Pulmonary artery endothelial cell (primary cell): Measurements from ENCODE around the gene LIPT1. TPM values are rescaled to one million over a fixed set of nuclear protein-coding genes. Genes with fewer than 3 reads are reported as not detected.
A peak's percentile ranks its signal among the peaks of the same experiment; 100 is the strongest.
"Not testable (repeated sequence)": the region's sequence is repeated elsewhere in the genome, so short reads cannot be mapped to it uniquely, and the experiment has no call there.

ENCODE experiments used
- DNase-seq: peaks from one replicate; pipeline ENCODE4 v3.0.0-alpha.2; 2011; ENCODE audit warnings: low read depth, low spot score
- total RNA-seq: library from RNA; depleted of rRNA; stranded (reverse); fragments of >200 nt; gene quantifications from 2 replicates; pipeline ENCODE4 v1.2.3, GENCODE V29; 2014

Gene LIPT1
- total RNA-seq: 4.8 and 9.1 TPM in 2 replicates

DNA sequence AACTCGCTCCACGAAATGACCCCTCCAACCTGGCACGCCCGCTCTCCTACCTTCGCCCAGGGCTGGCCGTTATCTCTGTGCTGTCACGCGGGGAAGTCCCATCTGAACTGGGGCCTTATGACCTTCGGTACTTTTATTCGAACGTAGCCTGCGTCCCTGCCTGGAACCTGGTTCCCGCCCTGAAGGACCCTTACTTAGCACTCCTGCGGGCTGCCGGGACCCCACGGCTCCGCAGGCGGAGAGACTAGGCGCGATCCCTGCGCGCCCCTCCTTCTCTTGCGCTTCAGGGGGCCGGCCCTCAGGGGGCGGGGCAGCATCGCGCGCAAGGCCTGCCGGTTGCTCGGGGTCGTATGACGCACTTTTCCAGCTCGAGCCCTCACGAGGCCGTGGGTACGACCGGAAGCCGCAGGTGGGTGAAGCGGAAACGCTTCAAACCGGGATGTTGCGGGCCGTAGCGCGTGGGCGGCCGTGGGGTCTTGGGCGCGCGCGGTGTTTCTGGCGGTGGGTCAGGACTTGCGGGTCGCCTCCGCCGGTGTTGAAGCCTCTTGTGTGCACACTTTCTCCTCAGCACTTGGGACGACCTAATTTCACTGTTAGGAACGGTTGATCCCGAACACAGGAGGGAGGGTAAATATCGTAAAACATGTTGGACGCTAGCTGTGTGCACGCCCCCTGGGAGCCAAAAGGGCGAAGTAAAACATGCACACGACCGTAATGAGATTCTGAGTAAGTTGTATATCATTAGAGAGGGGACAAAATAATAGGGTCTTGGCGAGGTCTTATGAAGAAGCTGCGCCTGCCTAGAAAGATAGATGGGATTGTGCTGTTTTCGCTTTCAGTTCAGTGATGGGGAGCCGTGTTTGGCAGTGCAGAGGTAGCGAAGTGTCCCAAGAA lies at the start of gene LIPT1, which contains the start of gene TSGA10:
LIPT1 (plus strand) TSS at position 325 of the 894 bp plus-strand sequence. CDS start 6,991 bp downstream, outside the sequence.
TSGA10 (minus strand) TSS at position 300 of the 894 bp plus-strand sequence. CDS start 45,503 bp downstream, outside the sequence.
- DNase-seq: peak; percentile 49

- no peak for DNase-seq
Measured at GRCh38 chr2:99106913-99107312, 47.9 kb upstream of the LIPT1 start.

- DNase-seq: no peak
Measured at GRCh38 chr2:99111236-99111635, 43.5 kb upstream of the LIPT1 start.

- DNase-seq: no peak
Measured at GRCh38 chr2:99111945-99112344, 42.8 kb upstream of the LIPT1 start.

GRCh38 chr2:99112617-99113016 lies 42.1 kb upstream of the LIPT1 start:
- DNase-seq: no peak

- no peak for DNase-seq
Measured at GRCh38 chr2:99127981-99128380, 26.8 kb upstream of the LIPT1 start.

DNA sequence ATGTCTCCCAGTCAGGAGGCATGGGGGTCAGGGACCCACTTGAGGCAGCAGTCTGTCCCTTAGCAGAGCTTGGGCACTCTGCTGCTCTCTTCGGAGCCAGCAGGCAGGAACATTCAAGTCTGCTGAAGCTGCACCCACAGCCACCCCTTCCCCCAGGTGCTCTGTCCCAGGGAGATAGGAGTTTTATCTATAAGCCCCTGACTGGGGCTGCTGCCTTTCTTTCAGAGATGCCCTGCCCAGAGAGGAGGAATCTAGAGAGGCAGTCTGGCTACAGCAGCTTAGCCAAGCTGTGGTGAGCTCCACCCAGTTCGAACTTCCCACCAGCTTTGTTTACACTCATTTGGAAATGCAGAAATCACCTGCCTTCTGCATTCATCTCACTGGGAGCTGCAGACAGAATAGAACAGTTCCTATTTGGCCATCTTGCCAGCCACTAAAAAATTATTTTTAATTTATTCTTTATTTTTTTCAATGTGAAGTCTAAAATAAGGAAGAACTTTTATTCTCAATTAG lies 19.7 kb upstream of the LIPT1 start:
- DNase-seq: not testable (repeated sequence)

DNA sequence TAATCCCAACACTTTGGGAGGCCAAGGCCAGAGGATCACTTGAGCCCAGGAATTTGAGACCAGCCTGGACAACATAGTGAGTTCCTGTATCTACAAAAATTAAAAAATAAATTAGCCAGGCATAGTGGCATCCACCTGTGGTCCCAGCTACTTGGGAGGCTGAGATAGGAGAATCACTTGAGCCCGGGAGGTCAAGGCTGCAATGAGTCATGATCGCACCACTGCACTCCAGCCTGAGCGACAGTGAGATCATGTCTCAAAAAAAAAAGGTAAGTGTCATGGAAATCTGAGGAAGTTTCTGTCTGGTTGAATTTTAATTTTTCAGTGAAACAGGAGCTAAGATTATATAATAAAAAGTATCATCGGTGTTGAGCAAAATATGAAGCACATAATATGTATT lies 15.8 kb upstream of the LIPT1 start:
- DNase-seq: no peak

GRCh38 chr2:99140056-99140859 lies 14.5 kb upstream of the LIPT1 start:
- no peak for DNase-seq

- DNase-seq: no peak
Measured at GRCh38 chr2:99140860-99141109, 14.0 kb upstream of the LIPT1 start.

DNA sequence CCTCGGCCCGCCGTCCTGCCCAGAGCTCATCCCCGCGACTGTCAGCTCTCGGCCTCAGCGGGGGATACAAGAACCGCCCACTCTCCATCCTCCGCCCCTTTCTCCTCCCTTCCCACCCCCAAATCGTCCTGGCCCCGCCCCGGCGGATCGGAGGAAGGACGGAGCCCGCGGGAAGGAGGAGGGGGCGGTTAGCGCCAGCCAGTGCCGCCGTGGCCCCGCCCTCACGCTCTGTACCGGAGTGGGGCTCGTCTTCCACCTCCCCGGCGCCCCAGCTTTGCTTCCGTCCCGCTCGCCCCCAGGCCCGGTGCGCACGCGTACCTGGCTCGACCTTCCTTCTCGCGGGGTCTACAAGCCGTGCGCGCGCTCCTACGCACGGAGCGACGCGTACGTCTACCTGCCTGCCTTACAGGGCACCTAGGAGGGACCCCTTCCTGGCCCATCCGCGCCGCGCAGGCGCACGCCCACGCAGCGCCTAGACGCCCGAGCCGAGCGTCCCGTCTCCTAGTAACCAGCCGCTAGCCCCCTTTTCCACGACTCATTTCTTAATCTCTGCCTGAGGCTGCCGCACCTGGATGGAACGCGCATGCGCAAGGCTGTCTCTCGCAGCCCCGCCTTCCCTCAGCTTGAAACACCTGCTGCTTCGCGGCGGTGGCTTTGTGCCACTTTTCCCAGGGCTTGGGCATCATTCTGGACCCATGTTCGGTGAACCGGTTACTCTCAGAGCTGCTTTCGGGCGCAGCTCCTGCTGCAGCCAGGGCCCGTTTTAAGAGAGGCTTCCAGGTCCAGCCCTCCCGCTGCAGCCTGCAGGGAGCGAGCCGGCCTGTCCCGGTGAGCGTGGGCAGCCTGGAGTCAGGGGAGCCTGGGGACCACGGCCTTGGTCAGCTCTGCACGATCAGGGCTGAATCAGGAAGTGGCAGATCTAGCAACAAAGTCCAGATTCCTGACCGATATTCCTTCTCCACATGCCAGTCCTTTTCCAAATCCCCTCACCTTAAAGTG lies 13.4 kb upstream of the LIPT1 start, which contains the start of gene C2orf15:
C2orf15 (plus strand) TSS at position 598 of the 999 bp plus-strand sequence. CDS start 8,852 bp downstream, outside the sequence.
- peak; percentile 20 for DNase-seq

DNA sequence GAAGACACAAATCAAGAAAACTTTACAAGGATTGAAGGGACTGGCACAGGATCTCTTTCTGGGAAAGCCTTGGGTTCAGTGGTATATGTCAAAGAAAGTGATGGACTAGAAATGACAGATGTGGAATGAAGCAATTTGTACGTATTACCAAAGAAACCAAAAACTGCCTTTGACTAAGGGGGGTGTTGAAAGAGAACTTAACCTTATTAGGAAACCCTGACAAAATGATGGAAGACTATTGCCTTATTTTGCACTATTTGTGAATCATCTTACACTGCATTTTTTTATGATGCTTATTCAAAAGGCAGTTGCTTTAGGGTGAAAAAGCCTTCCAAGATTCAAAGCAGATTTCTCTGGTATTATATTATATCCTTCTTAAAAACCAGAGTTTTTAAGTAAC lies 4.1 kb upstream of the LIPT1 start:
- no peak for DNase-seq

DNA sequence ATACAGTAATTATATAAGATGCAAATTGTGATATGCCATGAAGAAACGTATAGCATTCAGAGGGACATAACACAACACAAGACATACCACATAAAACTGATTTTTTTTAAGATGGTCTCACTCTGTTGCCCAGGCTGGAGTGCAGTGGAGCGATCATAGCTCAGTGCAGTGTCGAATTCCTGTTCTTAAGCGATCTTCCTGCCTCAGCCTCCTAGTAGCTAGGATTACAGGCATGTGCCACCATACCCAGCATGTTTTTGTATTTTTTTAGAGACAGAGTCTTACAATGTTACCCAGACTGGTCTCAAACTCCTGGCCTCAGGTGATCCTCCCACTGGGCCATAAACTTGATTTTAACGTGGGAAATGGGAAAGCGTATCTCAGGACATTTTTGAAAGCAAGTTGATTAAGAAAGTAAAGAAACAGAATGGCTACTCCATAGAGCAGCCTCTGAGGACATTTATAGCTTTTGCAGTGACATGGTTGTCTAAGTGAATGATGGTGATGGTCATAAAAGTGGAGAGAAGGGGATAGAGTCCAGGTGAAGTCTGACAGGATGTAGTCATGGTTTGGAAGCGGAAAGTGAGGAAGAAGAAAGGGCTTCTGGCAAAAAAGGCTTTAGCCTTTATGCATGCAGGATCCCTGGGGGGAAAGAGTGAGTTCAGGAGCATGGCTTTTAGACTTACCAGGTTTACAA lies 2.4 kb upstream of the LIPT1 start:
- no peak for DNase-seq

DNA sequence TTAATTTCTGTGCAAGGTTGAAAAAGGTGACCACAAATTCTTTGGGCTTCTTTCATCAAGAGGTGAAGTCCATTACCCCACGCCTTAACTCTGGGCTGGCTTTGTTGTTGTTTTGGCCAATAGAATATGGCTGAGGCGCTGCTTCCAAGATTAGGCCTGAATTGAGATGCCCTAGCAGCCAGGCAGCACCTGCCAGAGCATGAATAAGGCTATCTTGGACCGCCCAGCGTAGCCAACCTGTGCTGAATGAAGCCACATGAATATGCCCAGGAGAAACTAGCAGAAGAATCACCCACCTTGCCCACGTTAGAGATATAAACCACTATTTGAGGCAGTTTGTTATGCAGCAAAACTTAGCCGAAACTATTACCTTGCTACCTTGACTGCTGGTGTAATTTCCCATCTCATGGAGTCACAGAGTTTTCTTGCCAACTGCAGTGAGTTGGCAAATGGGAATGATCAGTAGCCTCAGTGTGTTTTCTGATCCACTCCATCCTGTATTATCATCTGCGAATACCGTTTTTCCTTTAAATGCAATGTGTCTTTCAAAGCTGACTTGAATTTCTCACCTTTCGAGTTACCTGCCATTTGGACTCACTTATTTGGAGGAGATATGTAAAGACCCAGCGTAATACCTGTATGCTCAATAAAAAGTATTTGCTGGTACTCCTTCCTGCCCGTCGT lies 704 bp upstream of the LIPT1 start:
- DNase-seq: no peak

DNA sequence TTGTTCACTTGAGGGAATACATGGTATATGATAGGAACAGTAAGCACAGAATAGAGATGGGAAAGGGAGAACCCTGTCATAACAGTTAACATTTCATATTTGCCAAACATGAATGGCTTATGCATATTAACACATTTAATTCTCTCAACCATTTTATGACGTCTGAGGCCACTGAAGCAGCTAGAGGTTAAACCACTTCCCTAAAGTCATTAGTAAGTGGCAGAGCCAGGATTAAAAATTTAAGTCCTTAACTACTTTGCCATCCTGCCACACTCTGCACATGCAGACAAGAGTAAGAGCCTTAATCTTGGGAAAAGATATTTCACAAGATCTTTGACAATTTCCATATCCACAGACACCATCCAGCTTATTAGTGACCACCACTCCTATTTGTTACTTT lies 2.1 kb downstream of the LIPT1 start:
- no peak for DNase-seq

DNA sequence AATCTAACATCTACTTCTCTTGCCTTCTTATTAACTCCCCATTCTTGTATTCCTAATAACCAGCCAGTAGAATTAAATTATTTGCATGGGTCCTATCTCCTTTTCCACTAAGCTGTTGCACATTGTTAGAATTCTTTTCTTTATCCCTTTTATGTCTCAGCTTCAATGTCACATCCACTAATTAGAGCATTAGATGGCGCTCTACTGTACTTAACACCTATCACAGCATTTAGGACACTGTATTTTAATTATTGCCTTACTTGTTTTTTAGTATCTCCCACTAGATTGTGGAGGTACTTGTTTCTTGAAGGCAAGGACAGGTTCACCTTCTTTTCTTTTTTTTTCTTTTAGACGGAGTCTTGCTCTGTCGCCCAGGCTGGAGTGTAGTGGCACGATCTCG lies 3.8 kb downstream of the LIPT1 start:
- DNase-seq: no peak

DNA sequence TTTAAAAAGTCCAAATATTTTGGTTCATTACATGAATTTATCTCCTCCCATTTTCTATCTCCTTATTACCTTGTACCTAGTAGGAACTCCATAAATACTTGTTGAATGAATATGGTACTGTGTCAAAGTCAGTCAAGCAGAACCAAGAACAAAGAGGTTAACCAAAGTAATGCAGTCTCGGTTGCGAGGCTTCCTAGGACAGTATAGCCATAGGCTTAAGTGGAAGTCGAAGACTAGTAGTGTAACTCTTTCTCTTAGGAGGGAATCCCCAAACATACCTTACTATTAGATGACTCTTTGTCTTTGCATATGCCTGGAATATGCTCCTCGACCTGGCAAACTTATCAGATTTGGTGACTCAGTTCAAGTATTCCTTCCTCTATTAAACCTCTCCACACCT lies 4.8 kb downstream of the LIPT1 start:
- DNase-seq: no peak

- DNase-seq: no peak
Measured at GRCh38 chr2:99166218-99166617, 11.5 kb downstream of the LIPT1 start.

DNA sequence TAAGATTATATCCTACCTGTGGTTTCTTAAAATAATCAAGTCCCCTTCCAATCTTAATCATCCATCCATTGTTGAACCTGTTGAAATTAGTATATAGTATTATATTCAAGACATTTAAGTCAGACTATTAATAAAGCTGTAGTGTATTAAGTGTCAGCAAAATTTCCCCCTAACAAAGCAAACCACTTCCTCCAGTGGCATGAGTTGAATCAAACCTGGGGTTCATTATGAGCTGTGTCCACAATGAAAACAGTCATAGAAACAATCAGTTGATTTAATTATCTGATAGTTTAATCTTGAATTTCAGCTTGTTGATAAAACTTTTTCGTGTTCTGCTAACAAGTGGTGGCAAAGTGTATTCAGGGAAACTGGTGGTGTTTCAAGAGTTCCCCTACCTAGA lies 14.8 kb downstream of the LIPT1 start:
- no peak for DNase-seq
